Aorta (tissue), 5 donors: ENCODE data around the gene DNASE2B. TPM values are rescaled to one million over a fixed set of nuclear protein-coding genes. Genes with fewer than 3 reads are reported as not detected.

Experiments used
- ATAC-seq: fragments of 200-7000 bp; cut with Tn5 transposase; one replicate; pipeline ENCODE4 v1.9.1; 2022; ENCODE audit warnings: moderate library complexity; ENCODE audit not compliant: low FRiP score
- DNase-seq, 2 donors: peaks; one replicate each; pipeline ENCODE4 v3.0.0-alpha.2; 2020
- H3K27ac ChIP-seq, 2 donors: one replicate each; pipeline ENCODE4 v1.5.1; 2013; ENCODE audit warnings: low read length in 2 of 2, mild to moderate bottlenecking in 2 of 2, moderate library complexity in 2 of 2, control low read depth in 1 of 2, inconsistent platforms in 1 of 2, low read depth in 1 of 2
- H3K27me3 ChIP-seq, 2 donors: one replicate each; pipeline ENCODE4 v1.6.1; 2013; ENCODE audit warnings: control low read depth in 1 of 2, low read length in 1 of 2, mild to moderate bottlenecking in 1 of 2, moderate library complexity in 1 of 2; ENCODE audit not compliant: insufficient read depth in 2 of 2, control insufficient read depth in 1 of 2
- H3K36me3 ChIP-seq, 2 donors: one replicate each; pipeline ENCODE4 v1.6.1; 2013; ENCODE audit warnings: control low read depth in 1 of 2, low read length in 1 of 2, mild to moderate bottlenecking in 1 of 2; ENCODE audit not compliant: insufficient read depth in 2 of 2, control insufficient read depth in 1 of 2
- H3K4me1 ChIP-seq, 2 donors: one replicate each; pipeline ENCODE4 v1.6.1; 2013; ENCODE audit warnings: low read length in 2 of 2, control low read depth in 1 of 2, mild to moderate bottlenecking in 1 of 2, moderate library complexity in 1 of 2; ENCODE audit not compliant: insufficient read depth in 2 of 2, control insufficient read depth in 1 of 2
- H3K4me3 ChIP-seq, 2 donors: one replicate each; pipeline ENCODE4 v1.5.1; 2013; ENCODE audit warnings: low read length in 2 of 2, control low read depth in 1 of 2, mild to moderate bottlenecking in 1 of 2
- H3K9me3 ChIP-seq: one replicate; pipeline ENCODE4 v1.6.1; 2013; ENCODE audit warnings: mild to moderate bottlenecking, low read length; ENCODE audit not compliant: control insufficient read depth
- WGBS, 2 donors: extraction: QIAGEN DNeasy Blood & Tissue Kit; methylation state at CpG; one replicate each; pipeline ENCODE4 v1.1.7; 2013; 5-methylcytosine and 5-hydroxymethylcytosine counted together
- intact Hi-C, 2 donors: fragments of 100-400 bp; cut with DNase I; formaldehyde crosslinking; loops; one replicate each; pipeline versions ENCODE4 v1.14.2 to v1.15.0; 2022
- polyA plus RNA-seq, 2 donors: library from polyadenylated mRNA; stranded (reverse); fragments of 200-250 nt; gene quantifications; one replicate each; pipeline ENCODE4 v1.2.3, GENCODE V29; 2013
- total RNA-seq, 2 donors: library from RNA; stranded (reverse); fragmentation: NEBNext Ultra II Directional; extraction: Animal tissue kit (Norgen Biotek cat#: 25700); gene quantifications; one replicate each; pipeline ENCODE4 v1.2.1, GENCODE V29; 2021
- donor health status: healthy with polysubstance abuse.
- donor health status: Bipolar disorder and iron deficiency.
- donor health status: DM: no; HTN: no; CAD: no.
- donor health status: DM: no; HTN: no; CAD: no.
- donor health status: DM: yes; HTN: yes; CAD: no.

The DNASE2B gene
- total and polyA plus RNA-seq, 4 donors = 1.0 TPM; not detected in 3

GRCh38 chr1:84462118-84462517, 63.8 kb downstream of the DNASE2B start:
- intact Hi-C loops = no loop called here
- no peak for ATAC-seq
- Histone ChIP-seq H3K9me3 (no peaks in the 10 kb centered on the region), H3K27me3 (no peaks in the 10 kb centered on the region), H3K4me1 (no peaks in the 10 kb centered on the region), H3K36me3 (no peaks in the 10 kb centered on the region), H3K4me3 (no peak overlapping the region), H3K27ac (no peak overlapping the region)
- no peak for DNase-seq
- WGBS, 2 donors = 70 to 81% methylated on average over 1 of the region's 1 CpG

Other genes starting within 250 kb of the DNASE2B start
- 1 to 10 TPM in 1 of 2 donors, under 1 TPM in 1; 0.45 to 1.7 TPM for gene SAMD13, start 96.8 kb upstream of the DNASE2B start, total RNA-seq
- gene SAMD13, start 96.8 kb upstream of the DNASE2B start, polyA plus RNA-seq = 1 to 10 TPM in 1 of 2 donors, under 1 TPM in 1; 0.97 to 3.1 TPM
- gene RPF1, start 80.8 kb downstream of the DNASE2B start, total RNA-seq = 10 to 100 TPM; 18.6 to 25.1 TPM
- gene RPF1, start 80.8 kb downstream of the DNASE2B start, polyA plus RNA-seq = 10 to 100 TPM; 29.9 to 34.1 TPM
- 1 to 10 TPM; 1.9 to 2.7 TPM for gene SPATA1, start 107.9 kb downstream of the DNASE2B start, total RNA-seq
- gene SPATA1, start 107.9 kb downstream of the DNASE2B start, polyA plus RNA-seq = under 1 TPM in 1 of 2 donors, not detected in 1; 0.90 TPM
- gene GNG5, start 108.1 kb downstream of the DNASE2B start, total RNA-seq = 10 to 100 TPM; 56.7 to 64.6 TPM
- 100 to 1,000 TPM in 1 of 2 donors, 10 to 100 TPM in 1; 98.7 to 156 TPM for gene GNG5, start 108.1 kb downstream of the DNASE2B start, polyA plus RNA-seq
- gene CTBS, start 176.0 kb downstream of the DNASE2B start, total RNA-seq = 10 to 100 TPM; 24.2 to 27.9 TPM
- 10 to 100 TPM; 25.2 to 25.9 TPM for gene CTBS, start 176.0 kb downstream of the DNASE2B start, polyA plus RNA-seq